ENCODE results near the gene IL17C. TPM values are rescaled to one million over a fixed set of nuclear protein-coding genes. Genes with fewer than 3 reads are reported as not detected.

The IL17C gene
- total RNA-seq, 1 experiment from 2014 or later: 0.28 TPM

DNA sequence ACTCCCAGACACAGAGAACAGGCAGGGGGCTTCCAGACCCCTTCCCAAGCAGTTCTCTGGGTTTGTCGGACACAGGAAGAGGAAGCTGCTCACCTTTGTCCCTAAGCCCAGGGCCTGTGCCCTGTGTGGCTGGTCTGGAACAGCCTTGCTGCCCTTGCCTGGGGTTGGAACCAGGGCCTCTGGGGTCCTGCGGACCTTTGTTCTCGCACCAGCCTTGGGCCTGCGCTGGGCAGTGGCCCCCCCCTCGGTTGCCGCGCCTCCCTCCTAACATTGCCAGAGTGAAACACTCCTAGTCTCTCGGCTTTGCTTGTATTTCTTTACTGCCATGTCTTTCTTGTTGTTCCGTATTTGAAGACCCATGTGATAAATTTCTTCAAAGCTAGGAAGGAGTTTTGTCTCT is 8.5 kb upstream of the IL17C start:
- intact Hi-C loops (cut with micrococcal nuclease; ENCODE audit: unreplicated experiment): no loop called here
- ChIA-PET CTCF (no interaction called here), POLR2A (ENCODE audit: low non-redundant PET) (no interaction called here)
- H3K4me1 ChIP-seq (ENCODE audit: insufficient read depth, low read length, poor library complexity, severe bottlenecking): no peaks in the 10 kb centered on the region
- no TSS peak for BruUV-seq (replicated peaks)
- no peaks in the 10 kb centered on the region for H3K27me3 ChIP-seq (replicated peaks; ENCODE audit: insufficient read depth, low read depth, low read length, poor library complexity)
- TF ChIP-seq, protein P1, sequence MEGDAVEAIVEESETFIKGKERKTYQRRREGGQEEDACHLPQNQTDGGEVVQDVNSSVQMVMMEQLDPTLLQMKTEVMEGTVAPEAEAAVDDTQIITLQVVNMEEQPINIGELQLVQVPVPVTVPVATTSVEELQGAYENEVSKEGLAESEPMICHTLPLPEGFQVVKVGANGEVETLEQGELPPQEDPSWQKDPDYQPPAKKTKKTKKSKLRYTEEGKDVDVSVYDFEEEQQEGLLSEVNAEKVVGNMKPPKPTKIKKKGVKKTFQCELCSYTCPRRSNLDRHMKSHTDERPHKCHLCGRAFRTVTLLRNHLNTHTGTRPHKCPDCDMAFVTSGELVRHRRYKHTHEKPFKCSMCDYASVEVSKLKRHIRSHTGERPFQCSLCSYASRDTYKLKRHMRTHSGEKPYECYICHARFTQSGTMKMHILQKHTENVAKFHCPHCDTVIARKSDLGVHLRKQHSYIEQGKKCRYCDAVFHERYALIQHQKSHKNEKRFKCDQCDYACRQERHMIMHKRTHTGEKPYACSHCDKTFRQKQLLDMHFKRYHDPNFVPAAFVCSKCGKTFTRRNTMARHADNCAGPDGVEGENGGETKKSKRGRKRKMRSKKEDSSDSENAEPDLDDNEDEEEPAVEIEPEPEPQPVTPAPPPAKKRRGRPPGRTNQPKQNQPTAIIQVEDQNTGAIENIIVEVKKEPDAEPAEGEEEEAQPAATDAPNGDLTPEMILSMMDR (conservative IDR thresholded peaks at IDR 0.05; ENCODE audit: low read depth, low read length): no peak
- TF ChIP-seq EZH2 (IDR thresholded peaks at IDR 0.05; ENCODE audit: borderline replicate concordance, low read depth, low read length, poor library complexity, severe bottlenecking): no peak
- peaks cover 55% of the 10 kb centered on the region for H3K36me3 ChIP-seq (ENCODE audit: insufficient read depth, low read length, poor library complexity, severe bottlenecking)
- DNase-seq (ENCODE audit: low spot score): no peak
- H3K4me3 ChIP-seq (ENCODE audit: low read depth, low read length, poor library complexity, severe bottlenecking): no peak overlapping the region
- no peak overlapping the region for H3K27ac ChIP-seq (ENCODE audit: low read depth, low read length, poor library complexity, severe bottlenecking)
- H3K9me3 ChIP-seq (ENCODE audit: low read depth, low read length, poor library complexity, severe bottlenecking): no peaks in the 10 kb centered on the region

GRCh38 chr16:88630433-88630832 is 7.9 kb upstream of the IL17C start:
- Histone ChIP-seq H3K36me3 (ENCODE audit: insufficient read depth, low read length, poor library complexity, severe bottlenecking) (peaks cover 51% of the 10 kb centered on the region), H3K27me3 (replicated peaks; ENCODE audit: insufficient read depth, low read depth, low read length, poor library complexity) (no peaks in the 10 kb centered on the region), H3K4me3 (ENCODE audit: low read depth, low read length, poor library complexity, severe bottlenecking) (no peak overlapping the region), H3K9me3 (ENCODE audit: low read depth, low read length, poor library complexity, severe bottlenecking) (no peaks in the 10 kb centered on the region), H3K4me1 (ENCODE audit: insufficient read depth, low read length, poor library complexity, severe bottlenecking) (no peaks in the 10 kb centered on the region), H3K27ac (ENCODE audit: low read depth, low read length, poor library complexity, severe bottlenecking) (no peak overlapping the region)
- no peak for DNase-seq (ENCODE audit: low spot score)
- POLR2A ChIA-PET (ENCODE audit: low non-redundant PET): no interaction called here
- intact Hi-C loops (cut with micrococcal nuclease; ENCODE audit: unreplicated experiment): no loop called here
- no peak for TF ChIP-seq EZH2 (IDR thresholded peaks at IDR 0.05; ENCODE audit: borderline replicate concordance, low read depth, low read length, poor library complexity, severe bottlenecking)
- TF ChIP-seq, protein P1 (conservative IDR thresholded peaks at IDR 0.05; ENCODE audit: low read depth, low read length): no peak
- no TSS peak for BruUV-seq (replicated peaks)
- CTCF ChIA-PET: no interaction called here

DNA sequence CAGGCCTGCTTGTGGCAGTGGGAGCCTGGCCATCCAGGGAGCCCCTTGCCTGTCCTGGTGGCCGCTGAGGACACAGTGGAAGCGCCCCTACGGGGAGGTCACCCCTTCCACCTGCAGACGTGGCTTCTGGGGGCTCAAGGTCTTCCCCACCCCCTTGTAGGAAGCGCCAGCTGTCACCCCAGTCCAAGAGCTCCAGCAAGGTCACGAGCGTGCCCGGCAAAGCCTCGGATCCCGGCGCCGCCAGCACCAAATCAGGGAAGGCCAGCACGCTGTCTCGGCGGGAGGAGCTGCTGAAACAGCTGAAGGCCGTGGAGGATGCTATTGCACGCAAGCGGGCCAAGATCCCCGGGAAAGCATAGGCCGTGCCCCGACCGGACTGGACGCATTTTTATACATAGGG is 7.4 kb upstream of the IL17C start:
- Histone ChIP-seq H3K4me1 (ENCODE audit: insufficient read depth, low read length, poor library complexity, severe bottlenecking) (no peaks in the 10 kb centered on the region), H3K36me3 (ENCODE audit: insufficient read depth, low read length, poor library complexity, severe bottlenecking) (peaks cover 50% of the 10 kb centered on the region), H3K27ac (ENCODE audit: low read depth, low read length, poor library complexity, severe bottlenecking) (no peak overlapping the region), H3K27me3 (replicated peaks; ENCODE audit: insufficient read depth, low read depth, low read length, poor library complexity) (no peaks in the 10 kb centered on the region), H3K9me3 (ENCODE audit: low read depth, low read length, poor library complexity, severe bottlenecking) (no peaks in the 10 kb centered on the region), H3K4me3 (ENCODE audit: low read depth, low read length, poor library complexity, severe bottlenecking) (no peak overlapping the region)
- CTCF ChIA-PET: no interaction called here
- POLR2A ChIA-PET (ENCODE audit: low non-redundant PET): no interaction called here
- TF ChIP-seq, protein P1 (conservative IDR thresholded peaks at IDR 0.05; ENCODE audit: low read depth, low read length): no peak
- TF ChIP-seq EZH2 (IDR thresholded peaks at IDR 0.05; ENCODE audit: borderline replicate concordance, low read depth, low read length, poor library complexity, severe bottlenecking): no peak
- intact Hi-C loops (cut with micrococcal nuclease; ENCODE audit: unreplicated experiment): no loop called here
- no peak for DNase-seq (ENCODE audit: low spot score)
- BruUV-seq (replicated peaks): no TSS peak

All from A673 (cell line).